RWPE2 (cell line): Measurements from ENCODE around the gene EIF3CL.
"Not testable (repeated sequence)": the region's sequence is repeated elsewhere in the genome, so short reads cannot be mapped to it uniquely, and the experiment has no call there.

Experiments used
- ATAC-seq: fragments of 200-7000 bp; cut with Tn5 transposase; 3 replicates; pipeline ENCODE4 v1.9.1; 2021; ENCODE audit warnings: low read depth
- DNase-seq: peaks from one replicate; pipeline ENCODE4 v3.0.0-alpha.2; 2020; ENCODE audit warnings: low spot score
- H3K27ac ChIP-seq: fragments of 450-650 bp; 2 replicates; pipeline ENCODE4 v1.5.1; 2017; ENCODE audit warnings: mild to moderate bottlenecking; ENCODE audit not compliant: poor library complexity, severe bottlenecking
- H3K27me3 ChIP-seq: fragments of 250-450 bp; sonication (Bioruptor Pico); 2 replicates; pipeline ENCODE4 v1.5.1; 2021; ENCODE audit warnings: mild to moderate bottlenecking, moderate library complexity; ENCODE audit not compliant: insufficient read depth, poor library complexity, severe bottlenecking
- H3K36me3 ChIP-seq: fragments of 250-450 bp; sonication (Bioruptor Pico); 2 replicates; pipeline ENCODE4 v1.5.1; 2020; ENCODE audit warnings: low read depth, mild to moderate bottlenecking, moderate library complexity
- H3K4me1 ChIP-seq: fragments of 250-450 bp; sonication (Bioruptor Pico); 2 replicates; pipeline ENCODE4 v1.5.1; 2021; ENCODE audit warnings: mild to moderate bottlenecking, moderate library complexity; ENCODE audit not compliant: insufficient read depth, poor library complexity, severe bottlenecking
- H3K4me3 ChIP-seq: fragments of 250-450 bp; sonication (Bioruptor Pico); 2 replicates; pipeline ENCODE4 v1.5.1; 2021; ENCODE audit warnings: mild to moderate bottlenecking, moderate library complexity; ENCODE audit not compliant: severe bottlenecking
- H3K9me3 ChIP-seq: fragments of 250-450 bp; sonication (Bioruptor Pico); 2 replicates; pipeline ENCODE4 v1.5.1; 2021; ENCODE audit warnings: mild to moderate bottlenecking, moderate library complexity; ENCODE audit not compliant: severe bottlenecking

EIF3CL gene, protein sequence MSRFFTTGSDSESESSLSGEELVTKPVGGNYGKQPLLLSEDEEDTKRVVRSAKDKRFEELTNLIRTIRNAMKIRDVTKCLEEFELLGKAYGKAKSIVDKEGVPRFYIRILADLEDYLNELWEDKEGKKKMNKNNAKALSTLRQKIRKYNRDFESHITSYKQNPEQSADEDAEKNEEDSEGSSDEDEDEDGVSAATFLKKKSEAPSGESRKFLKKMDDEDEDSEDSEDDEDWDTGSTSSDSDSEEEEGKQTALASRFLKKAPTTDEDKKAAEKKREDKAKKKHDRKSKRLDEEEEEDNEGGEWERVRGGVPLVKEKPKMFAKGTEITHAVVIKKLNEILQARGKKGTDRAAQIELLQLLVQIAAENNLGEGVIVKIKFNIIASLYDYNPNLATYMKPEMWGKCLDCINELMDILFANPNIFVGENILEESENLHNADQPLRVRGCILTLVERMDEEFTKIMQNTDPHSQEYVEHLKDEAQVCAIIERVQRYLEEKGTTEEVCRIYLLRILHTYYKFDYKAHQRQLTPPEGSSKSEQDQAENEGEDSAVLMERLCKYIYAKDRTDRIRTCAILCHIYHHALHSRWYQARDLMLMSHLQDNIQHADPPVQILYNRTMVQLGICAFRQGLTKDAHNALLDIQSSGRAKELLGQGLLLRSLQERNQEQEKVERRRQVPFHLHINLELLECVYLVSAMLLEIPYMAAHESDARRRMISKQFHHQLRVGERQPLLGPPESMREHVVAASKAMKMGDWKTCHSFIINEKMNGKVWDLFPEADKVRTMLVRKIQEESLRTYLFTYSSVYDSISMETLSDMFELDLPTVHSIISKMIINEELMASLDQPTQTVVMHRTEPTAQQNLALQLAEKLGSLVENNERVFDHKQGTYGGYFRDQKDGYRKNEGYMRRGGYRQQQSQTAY

DNA sequence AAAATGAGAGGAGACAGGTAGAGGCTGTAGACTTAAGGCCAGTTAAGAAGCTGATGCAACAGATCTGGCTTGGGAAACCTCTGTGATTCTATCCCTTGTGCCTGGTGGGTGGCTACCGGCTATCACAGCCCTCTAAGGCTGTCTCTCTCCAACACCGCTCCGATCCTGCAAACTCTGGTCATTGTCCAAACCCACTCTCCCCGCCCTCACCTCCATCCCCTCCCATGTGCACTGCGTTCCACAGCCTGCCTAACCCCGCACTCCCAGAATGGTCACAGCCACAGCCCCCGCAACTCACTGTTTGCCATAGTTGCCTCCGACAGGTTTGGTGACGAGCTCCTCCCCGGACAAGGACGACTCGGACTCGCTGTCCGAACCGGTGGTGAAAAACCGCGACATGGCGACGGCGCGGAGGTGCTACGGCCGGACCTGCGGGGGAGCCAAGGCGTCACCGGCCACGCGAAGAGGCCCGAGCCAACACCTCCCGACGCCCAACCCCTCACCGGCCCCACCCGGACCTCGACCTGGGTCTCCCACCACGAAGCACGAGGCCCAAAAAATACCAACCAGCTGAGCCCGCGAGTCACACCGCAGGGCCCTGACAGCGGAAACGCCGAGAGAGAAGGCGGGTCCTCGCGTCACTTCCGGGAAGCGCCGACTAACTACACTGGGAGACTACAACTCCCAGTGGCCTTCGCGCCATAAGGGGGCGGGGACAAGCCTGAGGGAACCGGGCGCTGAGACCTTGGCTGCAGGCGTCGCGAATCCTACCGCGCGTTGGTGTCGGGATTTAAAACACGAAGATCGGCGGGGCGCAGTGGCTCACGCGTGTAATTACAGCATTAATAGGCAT, at the start of gene EIF3CL:
TSS of gene EIF3CL (minus strand) at position 622 of the 853 bp plus-strand sequence. CDS start at position 399, 223 bp downstream.
- not testable (repeated sequence) for H3K4me3 ChIP-seq, H3K36me3 ChIP-seq, H3K27me3 ChIP-seq, H3K27ac ChIP-seq, DNase-seq, H3K4me1 ChIP-seq, H3K9me3 ChIP-seq
- peak; percentile 99 for ATAC-seq

DNA sequence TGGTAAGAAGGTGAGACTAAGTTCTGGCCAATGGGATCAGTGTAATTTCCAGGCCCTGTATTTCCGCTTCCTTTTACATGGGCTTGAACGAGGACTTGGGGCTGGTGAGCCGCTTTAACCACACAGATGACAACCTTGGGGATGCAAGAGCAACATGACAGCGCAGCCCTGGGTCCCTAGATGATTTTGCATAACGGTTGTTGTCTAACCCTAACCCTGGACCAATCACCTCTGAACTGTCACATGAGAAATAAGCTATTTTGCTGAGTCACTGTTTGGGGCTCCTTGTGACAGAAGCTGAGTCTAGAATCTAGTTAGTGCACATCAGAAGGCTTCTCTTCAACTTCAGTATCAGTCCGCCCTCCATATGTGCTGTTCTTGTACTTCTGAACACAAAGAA, 43.4 kb upstream of the EIF3CL start:
- not testable (repeated sequence) for H3K4me1 ChIP-seq, H3K4me3 ChIP-seq, H3K36me3 ChIP-seq, ATAC-seq, DNase-seq, H3K27ac ChIP-seq, H3K9me3 ChIP-seq, H3K27me3 ChIP-seq

DNA sequence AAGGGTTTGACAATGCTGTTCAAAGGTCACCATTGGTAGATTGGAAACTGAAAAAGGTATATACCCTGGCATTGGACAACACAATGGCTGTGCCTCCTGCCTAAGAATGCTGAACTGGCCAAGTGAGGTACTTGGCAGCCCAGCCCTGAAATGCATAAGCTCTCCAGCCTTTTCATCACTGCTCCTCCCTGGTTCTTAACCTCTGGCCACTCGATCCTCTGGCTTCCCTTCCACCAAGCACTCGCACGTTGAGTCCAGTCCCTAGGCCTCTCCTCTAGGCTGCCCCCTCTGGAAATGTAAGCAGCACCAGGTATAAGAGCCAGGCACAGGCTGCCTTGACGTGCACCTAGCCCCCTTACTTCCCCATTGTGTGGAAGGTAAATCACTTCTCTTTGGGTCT, 42.7 kb upstream of the EIF3CL start:
- not testable (repeated sequence) for H3K9me3 ChIP-seq, DNase-seq, H3K4me1 ChIP-seq, ATAC-seq, H3K27ac ChIP-seq, H3K27me3 ChIP-seq, H3K36me3 ChIP-seq, H3K4me3 ChIP-seq

DNA sequence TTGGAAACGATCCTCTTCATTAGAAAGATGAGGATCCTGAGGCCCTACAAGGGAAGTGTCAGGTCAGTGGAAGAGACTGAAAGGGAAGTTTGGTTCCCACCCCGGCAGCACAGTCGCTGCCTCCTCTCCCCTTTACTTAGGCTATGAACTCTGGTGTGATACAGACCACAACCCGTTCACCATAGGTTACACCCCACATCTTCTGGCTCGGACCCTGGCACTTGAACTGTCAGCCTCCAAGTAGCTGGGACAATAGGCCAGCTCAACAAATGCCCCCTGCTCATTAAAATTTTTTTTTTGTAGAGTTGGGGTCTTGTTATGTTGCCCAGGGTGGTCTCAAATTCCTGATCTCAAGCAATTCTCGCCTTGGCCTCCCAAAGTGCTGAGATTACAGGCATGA, 40.3 kb upstream of the EIF3CL start:
- not testable (repeated sequence) for H3K9me3 ChIP-seq, H3K4me1 ChIP-seq, H3K27me3 ChIP-seq, H3K27ac ChIP-seq, DNase-seq, ATAC-seq, H3K4me3 ChIP-seq, H3K36me3 ChIP-seq

DNA sequence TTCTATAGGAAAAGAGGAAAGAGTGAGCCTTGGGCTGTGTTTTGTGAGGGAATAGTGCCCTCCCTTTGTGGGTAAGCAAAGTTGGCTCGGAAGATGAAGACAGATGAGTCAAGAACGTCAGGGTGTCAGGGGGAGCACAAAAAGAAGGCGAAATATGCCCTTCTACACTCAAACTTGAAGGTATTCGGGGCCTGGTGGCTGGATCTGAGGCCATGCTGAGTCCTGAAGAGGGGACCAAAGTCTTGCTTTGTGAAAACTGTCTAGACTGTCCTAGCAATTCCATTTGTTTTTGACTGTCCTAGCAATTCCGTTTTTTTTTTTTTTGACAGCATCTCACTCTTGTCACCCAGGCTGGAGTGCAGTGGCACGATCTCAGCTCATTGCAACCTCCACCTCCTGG, 35.3 kb upstream of the EIF3CL start:
- H3K27ac ChIP-seq, DNase-seq, H3K9me3 ChIP-seq, ATAC-seq, H3K4me3 ChIP-seq, H3K4me1 ChIP-seq, H3K27me3 ChIP-seq, H3K36me3 ChIP-seq: not testable (repeated sequence)

DNA sequence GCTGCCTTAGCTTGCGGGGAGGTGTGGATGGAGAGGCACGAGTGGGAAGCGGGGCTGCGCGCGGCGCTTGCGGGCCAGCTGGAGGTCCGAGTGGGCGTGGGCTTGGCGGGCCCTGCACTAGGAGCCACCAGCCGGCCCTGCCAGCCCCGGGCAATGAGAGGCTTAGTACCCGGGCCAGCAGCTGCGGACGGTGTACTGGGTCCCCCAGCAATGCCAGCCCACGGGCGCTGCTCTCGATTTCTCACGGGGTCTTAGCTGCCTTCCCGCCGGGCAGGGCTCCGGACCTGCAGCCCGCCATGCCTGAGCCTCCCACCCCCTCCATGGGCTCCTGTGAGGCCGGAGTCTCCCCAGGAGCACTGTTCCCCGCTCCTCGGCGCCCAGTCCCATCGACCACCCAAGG, 31.7 kb upstream of the EIF3CL start:
- not testable (repeated sequence) for H3K4me3 ChIP-seq, ATAC-seq, H3K36me3 ChIP-seq, H3K27me3 ChIP-seq, H3K4me1 ChIP-seq, H3K27ac ChIP-seq, H3K9me3 ChIP-seq
- peak; percentile 9 for DNase-seq

DNA sequence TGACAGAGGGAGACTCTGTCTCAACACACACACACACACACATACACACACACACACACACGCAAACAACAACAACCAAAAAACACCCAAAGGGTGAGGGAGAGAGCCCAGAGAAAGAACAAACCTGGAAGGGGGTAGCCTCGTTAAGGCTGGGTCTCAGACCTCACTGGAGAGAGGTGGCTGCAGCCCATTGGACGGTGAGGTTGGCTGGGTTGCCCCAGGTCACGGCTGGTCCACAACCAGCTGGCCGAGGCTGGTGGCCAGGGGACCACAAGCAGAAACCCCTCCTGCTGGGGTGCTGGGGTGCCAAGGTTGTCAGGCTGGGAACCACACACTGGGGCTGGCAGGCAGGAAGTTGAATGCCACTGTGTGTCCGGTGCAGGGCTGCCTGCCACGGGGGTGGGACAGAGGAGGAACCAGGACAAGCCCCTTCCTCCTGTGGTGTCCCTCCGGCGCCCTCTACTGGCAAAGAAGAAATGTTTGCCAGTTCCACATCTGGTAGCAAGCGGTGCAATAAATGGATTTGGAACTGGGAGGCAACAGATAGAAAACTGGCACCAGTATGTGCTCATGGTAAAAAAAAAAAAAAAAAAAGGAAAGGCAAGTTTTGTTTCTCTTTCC, 22.5 kb upstream of the EIF3CL start:
- not testable (repeated sequence) for H3K4me3 ChIP-seq, DNase-seq, H3K27ac ChIP-seq, H3K4me1 ChIP-seq, H3K27me3 ChIP-seq, H3K9me3 ChIP-seq, H3K36me3 ChIP-seq
- ATAC-seq, result peak; percentile 70

DNA sequence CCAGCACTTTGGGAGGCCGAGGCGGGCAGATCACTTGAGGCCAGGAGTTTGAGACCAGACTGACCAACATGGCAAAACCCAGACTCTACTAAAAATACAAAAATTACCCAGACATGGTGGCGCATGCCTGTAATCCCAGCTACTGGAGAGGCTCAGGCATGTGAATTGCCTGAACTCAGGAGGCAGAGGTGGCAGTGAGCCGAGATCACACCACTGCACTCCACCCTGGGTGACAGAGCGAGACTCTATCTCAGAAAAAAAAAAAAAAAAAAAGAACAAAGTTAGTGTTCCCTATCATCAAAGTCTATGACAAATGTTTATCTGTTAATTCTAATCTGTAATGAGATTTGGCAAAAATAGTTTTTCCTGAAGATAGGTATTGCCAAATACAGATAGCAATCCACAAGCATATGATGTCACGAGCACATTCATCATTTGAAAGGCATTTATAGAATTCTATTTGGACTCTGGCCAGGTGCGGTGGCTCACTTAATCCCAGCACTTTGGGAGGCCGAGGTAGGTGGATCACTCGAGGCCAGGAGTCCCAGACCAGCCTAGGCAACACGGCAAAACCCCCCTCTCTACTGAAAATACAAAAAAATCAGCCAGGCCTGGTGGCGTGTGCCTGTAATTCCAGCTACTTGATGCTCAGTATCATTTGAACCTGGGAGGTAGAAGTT, 17.6 kb upstream of the EIF3CL start:
- H3K9me3 ChIP-seq, H3K4me3 ChIP-seq, H3K27ac ChIP-seq, H3K27me3 ChIP-seq, H3K36me3 ChIP-seq, H3K4me1 ChIP-seq, DNase-seq: not testable (repeated sequence)
- ATAC-seq, result peak; percentile 81

DNA sequence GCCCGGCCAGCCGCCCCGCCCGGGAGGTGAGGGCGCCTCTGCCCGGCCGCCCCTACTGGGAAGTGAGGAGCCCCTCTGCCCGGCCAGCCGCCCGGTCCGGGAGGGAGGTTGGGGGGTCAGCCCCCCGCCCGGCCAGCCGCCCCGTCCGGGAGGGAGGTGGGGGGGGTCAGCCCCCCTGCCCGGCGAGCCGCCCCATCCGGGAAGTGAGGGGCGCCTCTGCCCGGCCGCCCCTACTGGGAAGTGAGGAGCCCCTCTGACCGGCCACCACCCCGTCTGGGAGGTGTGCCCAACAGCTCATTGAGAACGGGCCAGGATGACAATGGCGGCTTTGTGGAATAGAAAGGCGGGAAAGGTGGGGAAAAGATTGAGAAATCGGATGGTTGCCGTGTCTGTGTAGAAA, 13.4 kb upstream of the EIF3CL start:
- H3K9me3 ChIP-seq, ATAC-seq, H3K4me3 ChIP-seq, H3K36me3 ChIP-seq, DNase-seq, H3K4me1 ChIP-seq, H3K27me3 ChIP-seq, H3K27ac ChIP-seq: not testable (repeated sequence)

DNA sequence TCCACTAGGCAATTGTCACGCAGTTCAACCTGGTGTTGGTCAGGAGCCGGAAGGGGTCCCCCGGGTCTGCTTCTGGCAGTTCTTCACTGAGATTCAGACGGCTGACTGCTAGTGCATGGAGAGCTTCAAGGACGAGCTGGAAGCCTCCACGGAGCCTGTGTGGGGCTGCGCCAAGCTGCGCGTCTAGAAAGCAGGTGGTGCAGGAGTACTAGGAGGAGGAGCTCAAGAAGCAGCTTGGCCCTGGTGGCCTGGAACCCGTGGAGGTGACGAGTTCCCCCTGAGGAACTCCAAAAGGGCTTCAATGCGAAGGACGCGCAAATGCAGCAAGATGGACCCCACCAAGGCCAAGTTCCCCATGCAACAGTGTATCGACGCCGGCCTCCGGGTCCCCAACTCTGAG, 10.9 kb upstream of the EIF3CL start:
- not testable (repeated sequence) for H3K36me3 ChIP-seq, H3K9me3 ChIP-seq

More for the DNA sequence above, 10.9 kb upstream of the EIF3CL start:
- peak; percentile 42 for DNase-seq
- H3K27me3 ChIP-seq, H3K4me3 ChIP-seq, H3K4me1 ChIP-seq, ATAC-seq, H3K27ac ChIP-seq: not testable (repeated sequence)
